Measurements from ENCODE around the gene MN1.

Gene MN1

GRCh38 chr22:27845644-27846043 is 44.1 kb upstream of the MN1 start:
- peaks cover 12% of the 10 kb centered on the region for H3K36me3 ChIP-seq (replicated peaks)
- H3K4me3 ChIP-seq (ENCODE audit: low read depth, low read length), result no peak overlapping the region
- H3K27ac ChIP-seq, result no peak overlapping the region
- TF ChIP-seq, protein P1, sequence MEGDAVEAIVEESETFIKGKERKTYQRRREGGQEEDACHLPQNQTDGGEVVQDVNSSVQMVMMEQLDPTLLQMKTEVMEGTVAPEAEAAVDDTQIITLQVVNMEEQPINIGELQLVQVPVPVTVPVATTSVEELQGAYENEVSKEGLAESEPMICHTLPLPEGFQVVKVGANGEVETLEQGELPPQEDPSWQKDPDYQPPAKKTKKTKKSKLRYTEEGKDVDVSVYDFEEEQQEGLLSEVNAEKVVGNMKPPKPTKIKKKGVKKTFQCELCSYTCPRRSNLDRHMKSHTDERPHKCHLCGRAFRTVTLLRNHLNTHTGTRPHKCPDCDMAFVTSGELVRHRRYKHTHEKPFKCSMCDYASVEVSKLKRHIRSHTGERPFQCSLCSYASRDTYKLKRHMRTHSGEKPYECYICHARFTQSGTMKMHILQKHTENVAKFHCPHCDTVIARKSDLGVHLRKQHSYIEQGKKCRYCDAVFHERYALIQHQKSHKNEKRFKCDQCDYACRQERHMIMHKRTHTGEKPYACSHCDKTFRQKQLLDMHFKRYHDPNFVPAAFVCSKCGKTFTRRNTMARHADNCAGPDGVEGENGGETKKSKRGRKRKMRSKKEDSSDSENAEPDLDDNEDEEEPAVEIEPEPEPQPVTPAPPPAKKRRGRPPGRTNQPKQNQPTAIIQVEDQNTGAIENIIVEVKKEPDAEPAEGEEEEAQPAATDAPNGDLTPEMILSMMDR (IDR thresholded peaks at IDR 0.05; ENCODE audit: low read depth, low read length, missing control alignments), result no peak
- no peak for DNase-seq
- in situ Hi-C loops (cut with HindIII; ENCODE audit: low pct_ligation_motif_present, low sequenced_read_pairs), result no loop called here
- H3K27me3 ChIP-seq (replicated peaks), result no peaks in the 10 kb centered on the region

DNA sequence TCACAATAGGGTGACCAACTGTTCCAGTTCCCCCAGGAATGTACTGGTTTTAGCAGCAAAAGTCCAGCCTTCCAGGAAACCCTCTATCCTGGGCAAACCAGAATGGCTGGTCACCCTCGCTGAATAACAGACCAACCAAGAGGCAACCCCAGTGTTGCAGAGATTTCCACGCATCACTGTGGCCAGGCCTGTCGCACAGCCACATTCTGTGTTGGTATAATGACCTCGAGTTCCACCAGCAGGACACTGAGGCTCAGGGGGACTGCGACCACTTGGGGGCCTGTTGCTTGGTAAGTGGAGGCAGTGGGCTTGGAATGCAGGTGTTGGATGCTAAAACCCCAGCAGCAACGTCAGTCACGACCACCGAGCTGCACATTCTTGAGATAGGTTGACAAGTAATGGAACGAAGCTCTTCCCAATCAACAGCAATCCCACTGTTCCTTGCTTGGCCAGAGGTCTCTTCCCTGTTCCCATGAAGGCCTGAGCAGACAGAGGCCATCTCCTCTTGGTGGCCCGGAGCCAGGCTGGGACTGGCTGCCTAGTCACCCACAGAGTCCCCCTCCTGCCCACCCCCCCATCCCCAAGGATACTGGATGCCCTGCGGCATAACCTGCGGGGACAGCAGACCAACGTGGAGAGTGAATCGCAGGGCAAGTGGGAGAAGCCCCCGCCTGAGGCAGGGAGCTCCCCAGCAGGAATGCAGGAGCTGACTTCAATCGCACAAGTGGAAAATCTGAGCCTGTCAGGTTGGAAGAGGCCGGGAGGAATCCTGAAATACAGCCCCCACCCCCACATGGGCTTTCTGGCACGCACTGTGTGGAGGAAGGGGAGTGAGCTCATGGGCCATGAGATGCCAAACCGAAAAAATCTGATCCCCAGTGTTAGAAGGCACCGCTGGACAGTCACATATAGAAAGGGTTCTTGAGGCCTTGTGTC is 43.4 kb upstream of the MN1 start:
- no peak overlapping the region for H3K4me3 ChIP-seq (ENCODE audit: low read depth, low read length)
- TF ChIP-seq, protein P1 (IDR thresholded peaks at IDR 0.05; ENCODE audit: low read depth, low read length, missing control alignments), result no peak
- peaks cover 9% of the 10 kb centered on the region for H3K36me3 ChIP-seq (replicated peaks)
- in situ Hi-C loops (cut with HindIII; ENCODE audit: low pct_ligation_motif_present, low sequenced_read_pairs), result no loop called here
- no peak for DNase-seq
- no peak overlapping the region for H3K27ac ChIP-seq
- H3K27me3 ChIP-seq (replicated peaks), result no peaks in the 10 kb centered on the region

GRCh38 chr22:27844256-27844655 is 42.7 kb upstream of the MN1 start:
- H3K27ac ChIP-seq, result no peak overlapping the region
- H3K36me3 ChIP-seq (replicated peaks), result peaks cover 9% of the 10 kb centered on the region
- no peak overlapping the region for H3K4me3 ChIP-seq (ENCODE audit: low read depth, low read length)
- no peaks in the 10 kb centered on the region for H3K27me3 ChIP-seq (replicated peaks)
- TF ChIP-seq, protein P1 (IDR thresholded peaks at IDR 0.05; ENCODE audit: low read depth, low read length, missing control alignments), result no peak
- in situ Hi-C loops (cut with HindIII; ENCODE audit: low pct_ligation_motif_present, low sequenced_read_pairs), result no loop called here
- no peak for DNase-seq

GRCh38 chr22:27843441-27843840 is 41.9 kb upstream of the MN1 start:
- Histone ChIP-seq H3K27ac (no peak overlapping the region), H3K4me3 (ENCODE audit: low read depth, low read length) (no peak overlapping the region), H3K36me3 (replicated peaks) (peaks cover 5% of the 10 kb centered on the region), H3K27me3 (replicated peaks) (no peaks in the 10 kb centered on the region)
- in situ Hi-C loops (cut with HindIII; ENCODE audit: low pct_ligation_motif_present, low sequenced_read_pairs), result no loop called here
- DNase-seq, result no peak
- TF ChIP-seq, protein P1 (IDR thresholded peaks at IDR 0.05; ENCODE audit: low read depth, low read length, missing control alignments), result no peak

- Histone ChIP-seq H3K36me3 (replicated peaks) (peaks cover 3% of the 10 kb centered on the region), H3K4me3 (ENCODE audit: low read depth, low read length) (no peak overlapping the region), H3K27ac (no peak overlapping the region), H3K27me3 (replicated peaks) (no peaks in the 10 kb centered on the region)
- TF ChIP-seq, protein P1 (IDR thresholded peaks at IDR 0.05; ENCODE audit: low read depth, low read length, missing control alignments), result no peak
- in situ Hi-C loops (cut with HindIII; ENCODE audit: low pct_ligation_motif_present, low sequenced_read_pairs), result no loop called here
- DNase-seq, result no peak
These were observed 41.3 kb upstream of the MN1 start for GRCh38 chr22:27842669-27843431.
